ENCODE data around the gene DOCK9.

Gene DOCK9

DNA sequence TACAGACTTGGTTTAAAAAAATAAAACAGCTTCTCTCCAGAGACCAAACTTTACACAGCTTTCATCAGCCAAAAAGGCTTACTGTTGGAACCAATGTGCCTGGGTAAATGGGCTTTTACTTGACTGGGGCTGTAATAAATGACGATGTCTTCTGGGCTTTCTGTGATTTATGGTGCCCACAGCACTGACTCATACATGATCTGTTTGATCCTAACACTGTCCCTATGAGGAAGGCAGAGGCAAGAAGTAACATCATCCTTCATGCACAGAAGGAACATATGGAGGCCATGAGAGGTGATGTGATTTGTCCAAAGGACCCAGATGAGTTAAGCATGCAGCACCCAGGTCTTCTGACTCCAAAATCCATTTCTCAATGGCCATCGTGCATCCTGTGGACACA lies 77.4 kb downstream of the DOCK9 start:
- Histone ChIP-seq H2AFZ (ENCODE audit: low read depth, low read length) (no peak overlapping the region), H2BK15ac (ENCODE audit: low read depth, poor library complexity, severe bottlenecking) (no peak overlapping the region), H3K4me3 (ENCODE audit: insufficient read depth in 1 of 2, low read depth in 1 of 2, low read length in 2 of 2) (no peak overlapping the region), H3K14ac (ENCODE audit: low read length in 2 of 2) (no peak overlapping the region), H2BK12ac (ENCODE audit: low read length in 2 of 2) (no peak overlapping the region), H4K8ac (ENCODE audit: low read length) (no peak overlapping the region), H3K4me2 (ENCODE audit: low read length, poor library complexity, severe bottlenecking) (no peak overlapping the region), H3K4ac (ENCODE audit: low read depth in 1 of 2, low read length in 2 of 2) (no peak overlapping the region), H3K9ac (ENCODE audit: low read length) (no peak overlapping the region), H3K79me1 (replicated peaks; ENCODE audit: low read length, poor library complexity, severe bottlenecking) (no peaks in the 10 kb centered on the region), H3K4me1 (ENCODE audit: control insufficient read depth, insufficient read depth, low read depth, low read length) (no peaks in the 10 kb centered on the region), H2AK5ac (ENCODE audit: low read length, severe bottlenecking) (no peak overlapping the region), H4K91ac (ENCODE audit: low read length) (no peak overlapping the region), H3K27ac (ENCODE audit: low read length, poor library complexity, severe bottlenecking) (no peak overlapping the region), H3K27me3 (ENCODE audit: control insufficient read depth in 1 of 2, insufficient read depth in 1 of 2, low read length in 2 of 2) (no peaks in the 10 kb centered on the region), H2BK120ac (ENCODE audit: low read depth, low read length) (no peak overlapping the region), H3K9me3 (ENCODE audit: control insufficient read depth, low read length) (no peaks in the 10 kb centered on the region), H3K18ac (ENCODE audit: low read depth in 1 of 2, low read length in 2 of 2) (no peak overlapping the region), H3K23ac (ENCODE audit: low read length in 2 of 2) (no peak overlapping the region), H2BK5ac (ENCODE audit: low read depth, low read length, poor library complexity, severe bottlenecking) (no peak overlapping the region), H3K36me3 (ENCODE audit: control insufficient read depth in 1 of 2, insufficient read depth in 2 of 2, low read depth in 1 of 2, low read length in 2 of 2) (peaks cover 14 to 17% of the 10 kb centered on the region in 2 experiments)
- peak; percentile 30 for DNase-seq
- 50% methylated on average over 2 of the region's 2 CpGs for WGBS

DNA sequence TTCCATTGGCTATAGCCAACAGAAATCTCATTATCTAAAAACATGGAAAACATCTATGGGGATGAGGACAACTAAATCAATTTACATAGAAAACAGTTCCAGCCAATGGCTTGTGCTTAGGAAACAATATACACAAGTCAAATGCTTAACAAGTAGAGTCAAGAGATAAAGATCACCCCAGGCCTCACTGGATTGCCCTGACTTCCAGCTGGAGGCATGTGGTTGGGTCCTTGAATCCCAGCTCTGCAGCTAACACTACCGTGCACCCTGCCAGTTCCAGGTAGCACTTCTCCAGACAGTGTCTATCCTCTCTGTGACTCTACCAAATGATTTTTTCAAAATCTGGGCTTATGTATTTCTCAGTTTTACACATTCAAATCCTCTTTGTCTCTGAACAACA lies 80.2 kb downstream of the DOCK9 start:
- Histone ChIP-seq H3K27me3 (ENCODE audit: control insufficient read depth in 1 of 2, insufficient read depth in 1 of 2, low read length in 2 of 2) (no peaks in the 10 kb centered on the region), H3K27ac (ENCODE audit: low read length, poor library complexity, severe bottlenecking) (no peak overlapping the region), H2BK12ac (ENCODE audit: low read length in 2 of 2) (no peak overlapping the region), H2BK5ac (ENCODE audit: low read depth, low read length, poor library complexity, severe bottlenecking) (no peak overlapping the region), H3K79me1 (replicated peaks; ENCODE audit: low read length, poor library complexity, severe bottlenecking) (peaks cover 2% of the 10 kb centered on the region), H2AFZ (ENCODE audit: low read depth, low read length) (no peak overlapping the region), H4K8ac (ENCODE audit: low read length) (no peak overlapping the region), H3K36me3 (ENCODE audit: control insufficient read depth in 1 of 2, insufficient read depth in 2 of 2, low read depth in 1 of 2, low read length in 2 of 2) (peaks cover 13 to 25% of the 10 kb centered on the region in 2 experiments), H3K18ac (ENCODE audit: low read depth in 1 of 2, low read length in 2 of 2) (no peak overlapping the region), H3K4me1 (ENCODE audit: control insufficient read depth, insufficient read depth, low read depth, low read length) (no peaks in the 10 kb centered on the region), H3K4me2 (ENCODE audit: low read length, poor library complexity, severe bottlenecking) (no peak overlapping the region), H3K4ac (ENCODE audit: low read depth in 1 of 2, low read length in 2 of 2) (no peak overlapping the region), H3K23ac (ENCODE audit: low read length in 2 of 2) (no peak overlapping the region), H3K14ac (ENCODE audit: low read length in 2 of 2) (no peak overlapping the region), H2BK120ac (ENCODE audit: low read depth, low read length) (no peak overlapping the region), H4K91ac (ENCODE audit: low read length) (no peak overlapping the region), H3K4me3 (ENCODE audit: insufficient read depth in 1 of 2, low read depth in 1 of 2, low read length in 2 of 2) (no peak overlapping the region), H3K9me3 (ENCODE audit: control insufficient read depth, low read length) (no peaks in the 10 kb centered on the region), H2AK5ac (ENCODE audit: low read length, severe bottlenecking) (no peak overlapping the region), H2BK15ac (ENCODE audit: low read depth, poor library complexity, severe bottlenecking) (no peak overlapping the region), H3K9ac (ENCODE audit: low read length) (no peak overlapping the region)
- 86% methylated on average over 1 of the region's 1 CpG for WGBS
- no peak for DNase-seq

DNA sequence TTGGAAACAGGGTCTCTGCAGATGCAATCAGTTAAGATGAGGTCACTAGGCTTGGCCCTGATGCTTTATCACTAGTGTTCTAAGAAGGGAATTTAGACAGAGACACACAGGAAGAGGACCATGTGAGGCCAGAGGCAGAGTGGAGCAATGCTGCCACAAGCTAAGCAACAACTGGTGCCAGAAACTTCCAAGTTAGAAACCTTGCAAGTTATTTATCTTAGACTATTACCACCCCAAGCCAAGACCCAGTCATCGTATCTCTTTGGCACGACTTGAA lies 81.1 kb downstream of the DOCK9 start:
- no peak overlapping the region for H3K23ac ChIP-seq (ENCODE audit: low read length in 2 of 2)
- no peak overlapping the region for H2BK5ac ChIP-seq (ENCODE audit: low read depth, low read length, poor library complexity, severe bottlenecking)
- H2AFZ ChIP-seq (ENCODE audit: low read depth, low read length), result no peak overlapping the region
- no peak overlapping the region for H4K91ac ChIP-seq (ENCODE audit: low read length)
- H2BK12ac ChIP-seq (ENCODE audit: low read length in 2 of 2), result no peak overlapping the region
- no peaks in the 10 kb centered on the region for H3K27me3 ChIP-seq (ENCODE audit: control insufficient read depth in 1 of 2, insufficient read depth in 1 of 2, low read length in 2 of 2)
- no peak overlapping the region for H2BK120ac ChIP-seq (ENCODE audit: low read depth, low read length)
- peaks cover 11 to 23% of the 10 kb centered on the region in 2 experiments for H3K36me3 ChIP-seq (ENCODE audit: control insufficient read depth in 1 of 2, insufficient read depth in 2 of 2, low read depth in 1 of 2, low read length in 2 of 2)
- H3K4me2 ChIP-seq (ENCODE audit: low read length, poor library complexity, severe bottlenecking), result no peak overlapping the region
- H3K4ac ChIP-seq (ENCODE audit: low read depth in 1 of 2, low read length in 2 of 2), result no peak overlapping the region
- no peak overlapping the region for H3K14ac ChIP-seq (ENCODE audit: low read length in 2 of 2)
- H3K9ac ChIP-seq (ENCODE audit: low read length), result no peak overlapping the region
- no peak overlapping the region for H3K4me3 ChIP-seq (ENCODE audit: insufficient read depth in 1 of 2, low read depth in 1 of 2, low read length in 2 of 2)
- no peaks in the 10 kb centered on the region for H3K9me3 ChIP-seq (ENCODE audit: control insufficient read depth, low read length)
- H3K4me1 ChIP-seq (ENCODE audit: control insufficient read depth, insufficient read depth, low read depth, low read length), result no peaks in the 10 kb centered on the region
- H3K27ac ChIP-seq (ENCODE audit: low read length, poor library complexity, severe bottlenecking), result no peak overlapping the region
- H4K8ac ChIP-seq (ENCODE audit: low read length), result peak overlapping the region; percentile 1
- H3K18ac ChIP-seq (ENCODE audit: low read depth in 1 of 2, low read length in 2 of 2), result no peak overlapping the region
- 92% methylated on average over 2 of the region's 2 CpGs for WGBS
- DNase-seq, result no peak
- H2AK5ac ChIP-seq (ENCODE audit: low read length, severe bottlenecking), result no peak overlapping the region
- H2BK15ac ChIP-seq (ENCODE audit: low read depth, poor library complexity, severe bottlenecking), result no peak overlapping the region
- peaks cover 2% of the 10 kb centered on the region for H3K79me1 ChIP-seq (replicated peaks; ENCODE audit: low read length, poor library complexity, severe bottlenecking)

DNA sequence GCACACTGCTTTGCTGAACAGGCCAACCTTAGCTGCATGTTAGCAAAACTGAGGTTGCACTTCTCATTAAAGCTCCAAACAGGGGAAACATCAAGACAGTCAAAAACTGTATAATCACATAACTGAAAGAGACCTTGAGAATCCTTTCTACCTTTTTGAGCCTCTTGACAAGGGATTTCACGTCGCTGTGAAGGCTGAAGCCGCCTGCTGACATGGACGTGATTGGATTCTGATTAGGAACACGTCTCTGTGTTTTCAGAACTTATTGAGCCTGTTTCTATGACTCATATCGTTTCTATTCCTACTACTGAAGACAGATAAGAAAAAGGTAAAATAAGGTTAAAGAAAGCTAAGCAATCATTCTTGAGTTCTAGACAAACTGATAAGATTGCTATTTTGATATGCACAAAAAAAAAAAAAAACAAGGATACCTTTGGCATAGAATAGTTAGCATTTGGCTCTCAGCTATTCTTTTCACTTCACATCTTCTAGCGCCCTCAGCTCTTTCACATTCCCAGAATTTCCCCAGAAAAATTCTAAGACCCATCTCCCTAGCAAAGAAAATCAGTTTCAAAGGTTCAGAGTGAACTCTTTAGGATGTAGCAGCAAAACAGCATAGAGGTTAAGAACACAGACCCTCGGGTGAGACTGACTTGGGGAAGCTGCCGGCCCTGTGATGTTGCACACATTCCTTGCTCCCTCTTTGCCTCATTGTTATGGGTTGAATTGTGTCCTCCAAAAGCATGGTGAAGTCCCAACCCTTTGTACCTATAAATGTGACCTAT lies 81.6 kb downstream of the DOCK9 start:
- peaks cover 10 to 23% of the 10 kb centered on the region in 2 experiments for H3K36me3 ChIP-seq (ENCODE audit: control insufficient read depth in 1 of 2, insufficient read depth in 2 of 2, low read depth in 1 of 2, low read length in 2 of 2)
- WGBS, result 92% methylated on average over 8 of the region's 9 CpGs

More for the DNA sequence above, 81.6 kb downstream of the DOCK9 start:
- Histone ChIP-seq H3K27ac (ENCODE audit: low read length, poor library complexity, severe bottlenecking) (no peak overlapping the region), H3K27me3 (ENCODE audit: control insufficient read depth in 1 of 2, insufficient read depth in 1 of 2, low read length in 2 of 2) (no peaks in the 10 kb centered on the region), H3K18ac (ENCODE audit: low read depth in 1 of 2, low read length in 2 of 2) (no peak overlapping the region), H3K4me2 (ENCODE audit: low read length, poor library complexity, severe bottlenecking) (no peak overlapping the region), H2BK120ac (ENCODE audit: low read depth, low read length) (no peak overlapping the region), H4K91ac (ENCODE audit: low read length) (no peak overlapping the region), H3K14ac (ENCODE audit: low read length in 2 of 2) (no peak overlapping the region), H2BK12ac (ENCODE audit: low read length in 2 of 2) (no peak overlapping the region), H3K4ac (ENCODE audit: low read depth in 1 of 2, low read length in 2 of 2) (no peak overlapping the region), H3K9me3 (ENCODE audit: control insufficient read depth, low read length) (no peaks in the 10 kb centered on the region), H3K79me1 (replicated peaks; ENCODE audit: low read length, poor library complexity, severe bottlenecking) (peaks cover 2% of the 10 kb centered on the region), H3K4me3 (ENCODE audit: insufficient read depth in 1 of 2, low read depth in 1 of 2, low read length in 2 of 2) (no peak overlapping the region), H3K9ac (ENCODE audit: low read length) (no peak overlapping the region), H2AFZ (ENCODE audit: low read depth, low read length) (no peak overlapping the region), H2BK15ac (ENCODE audit: low read depth, poor library complexity, severe bottlenecking) (no peak overlapping the region), H4K8ac (ENCODE audit: low read length) (peak overlapping the region; percentile 1), H3K4me1 (ENCODE audit: control insufficient read depth, insufficient read depth, low read depth, low read length) (no peaks in the 10 kb centered on the region), H3K23ac (ENCODE audit: low read length in 2 of 2) (no peak overlapping the region), H2AK5ac (ENCODE audit: low read length, severe bottlenecking) (no peak overlapping the region), H2BK5ac (ENCODE audit: low read depth, low read length, poor library complexity, severe bottlenecking) (no peak overlapping the region)
- no peak for DNase-seq

Measured in mesenchymal stem cell (in vitro differentiated cells and primary cell).